GM21390 (cell line): ENCODE data around the gene IFNA14.
"Not testable (repeated sequence)": the region's sequence is repeated elsewhere in the genome, so short reads cannot be mapped to it uniquely, and the experiment has no call there.

ENCODE experiments used
- ATAC-seq: cut with Tn5 transposase; IDR thresholded peaks from one replicate; pipeline ENCODE4 v1.9.1; 2021; ENCODE audit not compliant: unreplicated experiment

IFNA14 gene

DNA sequence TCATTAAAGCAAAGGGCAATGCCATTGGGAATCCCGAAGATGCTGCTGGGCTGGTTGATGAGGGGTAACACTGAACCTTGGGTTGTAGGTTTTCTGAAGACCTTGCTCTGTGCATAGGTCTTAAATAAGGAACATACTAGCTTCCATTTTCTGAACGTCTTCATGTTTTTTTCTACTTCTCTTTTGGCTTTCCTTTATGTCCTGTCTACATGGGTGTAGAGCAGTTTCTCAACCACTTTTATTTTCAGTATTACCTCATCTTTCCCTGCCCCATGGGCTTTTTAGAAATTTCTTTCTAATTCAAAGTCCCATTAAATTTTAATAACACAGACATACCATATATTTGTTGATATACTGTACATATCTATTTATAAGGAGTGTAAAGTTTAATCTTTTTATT, at the start of gene IFNA14:
TSS of gene IFNA14 (minus strand) at position 95 of the 400 bp plus-strand sequence. CDS start at position 25, 70 bp downstream.
- no peak for ATAC-seq

DNA sequence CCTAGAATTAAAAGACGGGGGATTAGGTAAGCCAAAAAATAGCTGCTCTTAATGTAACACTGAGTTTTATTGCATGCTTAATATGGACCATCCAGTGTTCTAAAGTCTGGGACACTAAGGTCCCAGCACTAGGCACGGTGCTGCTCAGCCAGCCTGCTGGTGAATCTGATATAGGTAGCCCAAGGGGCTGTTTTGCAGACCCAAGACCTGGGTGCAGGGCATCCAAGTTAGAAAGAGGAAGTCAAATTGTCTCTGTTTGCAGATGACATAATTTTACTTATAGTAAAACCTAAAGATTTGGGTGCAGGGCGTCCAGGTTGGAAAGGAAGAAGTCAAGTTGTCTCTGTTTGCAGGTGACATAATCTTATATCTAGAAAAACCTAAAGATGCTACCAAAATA, 47.5 kb upstream of the IFNA14 start:
- ATAC-seq, result no peak

DNA sequence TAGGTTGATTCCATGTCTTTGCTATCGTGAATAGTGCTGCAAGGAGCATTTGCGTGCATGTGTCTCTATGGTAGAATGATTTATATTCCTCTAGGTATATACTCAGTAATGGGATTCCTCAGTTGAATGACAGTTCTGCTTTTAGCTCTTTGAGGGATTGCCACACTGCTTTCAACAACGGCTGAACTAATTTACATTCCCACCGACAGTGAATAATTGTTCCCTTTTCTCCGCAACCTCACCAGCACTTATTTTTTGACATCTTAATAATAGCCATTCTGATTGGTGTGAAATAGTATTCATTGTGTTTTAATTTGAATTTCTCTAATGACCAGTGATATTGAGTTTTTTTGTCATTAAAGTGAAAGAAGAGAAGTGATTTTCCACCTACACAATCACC, 46.9 kb upstream of the IFNA14 start:
- no peak for ATAC-seq

DNA sequence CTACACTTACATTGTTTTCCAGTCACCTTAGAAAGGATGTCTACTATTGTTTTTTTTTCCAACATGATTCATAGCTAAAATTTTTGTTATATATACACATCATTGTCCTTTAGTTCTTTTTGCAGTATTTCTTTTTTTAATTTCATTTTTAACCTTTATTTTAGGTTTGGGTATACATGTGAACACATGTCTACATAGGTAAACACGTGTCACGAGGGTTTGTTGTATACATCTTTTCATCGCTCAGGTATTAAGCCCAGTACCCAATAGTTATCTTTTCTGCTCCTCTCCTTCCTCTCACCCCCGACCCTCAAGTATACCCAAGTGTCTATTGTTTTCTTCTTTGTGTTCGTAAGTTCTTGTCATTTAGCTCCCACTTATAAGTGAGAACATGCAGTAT, 46.3 kb upstream of the IFNA14 start:
- ATAC-seq, result no peak

DNA sequence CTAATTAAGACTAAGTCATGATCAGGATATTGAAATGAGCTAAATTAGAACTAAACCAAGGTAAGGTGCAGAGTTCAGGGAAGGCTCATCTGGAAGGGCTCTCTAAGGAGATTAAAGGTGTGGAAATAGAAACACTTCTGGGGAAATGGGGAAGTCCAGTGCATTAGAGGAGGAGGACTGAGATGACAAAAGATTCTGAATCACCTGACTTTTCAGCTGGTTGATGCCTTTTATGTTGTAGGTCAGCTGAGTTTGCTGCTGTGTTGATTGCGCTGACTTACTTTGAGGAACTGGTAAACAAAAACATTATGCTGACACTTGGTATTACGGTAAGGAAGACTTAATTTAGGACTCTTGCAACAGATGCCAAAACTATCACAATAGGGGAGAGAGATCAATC, 41.5 kb upstream of the IFNA14 start:
- ATAC-seq, result no peak

DNA sequence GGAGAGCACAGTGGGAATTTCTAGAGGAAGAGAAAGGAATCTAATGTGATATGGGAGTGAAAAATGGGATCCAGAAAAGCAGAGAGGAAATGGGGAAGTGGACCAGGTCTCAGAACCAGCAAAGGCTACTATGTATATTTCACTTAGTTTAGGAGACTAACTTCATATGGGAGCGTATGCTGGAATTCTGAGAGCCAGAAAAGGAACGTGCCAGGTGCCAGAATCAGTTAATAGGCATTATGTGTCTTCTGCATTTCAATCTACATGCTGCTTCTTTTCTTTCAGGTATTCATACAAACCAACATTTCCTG, 28.5 kb upstream of the IFNA14 start:
- no peak for ATAC-seq

DNA sequence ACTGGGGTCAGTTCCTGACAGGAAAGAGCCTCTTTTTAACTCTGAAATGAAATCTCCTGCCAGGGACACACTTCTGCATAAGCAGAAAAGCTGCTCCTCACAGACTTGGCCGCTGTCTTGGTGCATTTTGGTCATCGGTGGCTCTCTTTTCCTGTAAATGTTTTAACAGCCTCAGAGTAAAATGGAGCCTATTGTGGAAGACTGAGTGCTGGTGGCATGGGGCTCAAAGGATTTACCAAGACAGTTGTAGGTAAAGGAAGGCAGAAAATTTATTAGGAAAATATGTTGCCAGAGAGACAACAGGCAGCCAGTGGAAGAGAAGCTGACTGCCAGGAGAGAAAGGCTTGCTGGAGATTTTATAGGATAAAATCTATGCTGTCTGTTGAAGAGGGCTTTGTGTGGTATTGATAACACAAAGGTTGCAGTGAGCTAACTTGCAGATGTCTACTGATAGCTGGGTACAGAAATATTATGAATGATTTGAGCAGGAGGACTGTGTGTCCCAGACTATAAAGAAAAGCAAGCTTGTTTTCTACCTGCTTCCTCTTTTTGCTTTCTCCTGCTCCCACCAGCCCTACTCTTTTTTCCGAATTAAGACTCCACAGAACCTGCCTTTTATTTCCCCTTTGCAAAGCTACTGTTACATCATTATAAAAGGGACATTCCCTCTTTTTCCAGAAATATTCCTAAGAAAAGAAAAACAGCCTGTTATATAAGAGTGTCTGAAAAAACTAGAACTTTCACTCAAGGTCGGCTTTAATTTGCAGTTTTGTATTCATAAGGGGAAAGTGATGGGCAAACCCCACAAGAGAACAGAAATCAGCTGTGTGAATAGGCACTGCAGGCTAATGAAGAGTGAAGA, 27.9 kb upstream of the IFNA14 start:
- ATAC-seq, result no peak

DNA sequence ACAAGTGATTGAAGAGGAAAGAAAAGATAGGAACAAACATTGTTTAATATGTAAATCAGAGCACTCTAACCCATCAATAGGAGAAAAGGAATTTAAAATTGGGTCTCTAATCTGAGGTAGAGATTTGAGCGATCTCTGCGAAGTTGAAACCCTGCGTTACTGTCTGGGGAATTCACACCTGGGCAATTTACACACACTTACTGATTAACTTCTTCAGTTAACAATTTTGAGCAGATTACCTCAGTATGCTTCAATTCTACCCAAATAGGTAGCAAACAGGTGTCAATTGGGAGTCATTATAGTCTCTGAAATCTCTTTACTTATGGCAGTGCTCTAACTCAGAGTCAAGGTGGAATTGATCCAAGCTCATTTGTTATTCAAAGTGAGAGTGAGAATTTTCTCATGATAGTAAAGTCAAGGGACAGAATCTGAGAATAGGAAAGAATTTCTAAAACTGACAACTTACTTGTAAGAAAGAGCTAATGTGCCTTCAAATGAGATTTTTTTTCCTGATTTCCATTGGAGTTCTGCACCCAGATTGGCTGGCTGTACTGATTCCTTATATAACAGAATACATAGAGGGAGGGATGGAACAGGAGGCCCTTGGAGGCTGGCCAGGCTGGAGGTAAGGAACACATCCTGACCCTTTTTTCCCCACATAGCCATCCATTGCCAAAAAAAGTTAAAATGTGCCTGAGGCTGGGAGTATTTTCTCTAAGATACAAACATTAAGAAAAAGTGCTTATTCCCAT, 27.1 kb upstream of the IFNA14 start:
- no peak for ATAC-seq

DNA sequence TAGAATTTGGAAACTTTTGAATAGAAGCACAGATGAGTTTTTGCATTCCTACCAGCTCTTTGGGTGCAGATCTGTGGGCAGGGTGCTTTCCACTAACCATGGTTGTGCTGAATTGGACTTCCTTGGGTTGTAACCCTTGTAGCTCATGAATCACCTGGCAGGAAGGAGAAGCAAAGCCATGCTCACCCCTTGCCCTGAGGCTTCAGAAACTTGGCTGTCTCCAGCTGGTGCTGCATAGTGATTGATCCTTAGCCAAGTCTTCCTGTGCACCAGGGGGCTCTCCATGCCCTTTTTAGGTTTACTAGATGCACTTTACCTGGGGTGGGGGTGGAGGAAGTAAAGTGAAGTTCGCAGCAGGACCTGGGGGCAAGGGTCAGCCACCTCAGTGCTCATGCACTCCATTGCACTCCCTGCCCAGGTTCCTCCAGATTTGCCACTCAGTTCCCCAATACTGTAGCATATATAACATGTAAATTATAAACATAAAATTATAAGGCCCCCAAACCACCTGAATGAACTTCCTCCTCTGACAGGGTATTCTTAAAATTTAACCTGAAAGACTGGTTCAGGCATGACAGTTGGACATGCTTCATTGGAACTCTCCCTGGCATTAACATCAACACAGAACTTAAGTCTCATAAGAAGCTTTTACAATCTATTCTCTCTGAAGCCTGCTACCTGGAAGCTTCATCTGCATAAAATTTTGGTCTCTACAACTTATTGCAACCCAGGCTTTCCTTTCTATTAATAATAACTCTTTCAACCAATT, 25.8 kb upstream of the IFNA14 start:
- no peak for ATAC-seq

DNA sequence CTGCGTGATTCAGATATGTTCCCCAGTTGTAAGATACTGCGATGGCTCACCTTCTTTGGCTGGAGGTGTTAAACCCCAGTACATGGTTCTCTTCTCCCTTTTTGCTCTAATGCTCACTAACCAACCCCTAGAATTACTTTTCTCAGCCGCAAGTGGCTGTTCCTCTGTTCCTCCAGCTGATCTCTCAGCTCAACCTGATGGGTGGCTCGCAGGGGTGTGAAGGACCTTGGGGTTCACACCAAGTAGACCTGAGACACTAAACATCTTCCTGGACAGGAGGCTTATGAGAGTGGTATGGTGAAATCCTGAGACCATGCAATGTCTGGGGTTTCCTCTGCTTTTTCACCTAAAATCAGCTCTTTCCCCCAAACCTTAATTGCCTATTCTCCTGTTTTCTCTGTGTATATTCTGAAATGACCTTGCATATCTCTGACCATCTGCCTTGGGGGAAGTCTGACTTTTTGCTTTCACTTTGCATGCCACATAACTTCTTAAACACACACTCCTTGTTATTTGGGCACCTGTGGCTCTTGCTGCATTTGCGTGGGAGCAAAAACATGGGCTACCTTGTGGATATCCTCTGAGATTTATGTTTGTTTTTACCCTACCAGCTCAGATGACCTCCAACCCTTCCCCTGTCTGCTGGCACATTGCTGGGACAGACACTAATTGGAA, 15.9 kb upstream of the IFNA14 start:
- ATAC-seq, result no peak

DNA sequence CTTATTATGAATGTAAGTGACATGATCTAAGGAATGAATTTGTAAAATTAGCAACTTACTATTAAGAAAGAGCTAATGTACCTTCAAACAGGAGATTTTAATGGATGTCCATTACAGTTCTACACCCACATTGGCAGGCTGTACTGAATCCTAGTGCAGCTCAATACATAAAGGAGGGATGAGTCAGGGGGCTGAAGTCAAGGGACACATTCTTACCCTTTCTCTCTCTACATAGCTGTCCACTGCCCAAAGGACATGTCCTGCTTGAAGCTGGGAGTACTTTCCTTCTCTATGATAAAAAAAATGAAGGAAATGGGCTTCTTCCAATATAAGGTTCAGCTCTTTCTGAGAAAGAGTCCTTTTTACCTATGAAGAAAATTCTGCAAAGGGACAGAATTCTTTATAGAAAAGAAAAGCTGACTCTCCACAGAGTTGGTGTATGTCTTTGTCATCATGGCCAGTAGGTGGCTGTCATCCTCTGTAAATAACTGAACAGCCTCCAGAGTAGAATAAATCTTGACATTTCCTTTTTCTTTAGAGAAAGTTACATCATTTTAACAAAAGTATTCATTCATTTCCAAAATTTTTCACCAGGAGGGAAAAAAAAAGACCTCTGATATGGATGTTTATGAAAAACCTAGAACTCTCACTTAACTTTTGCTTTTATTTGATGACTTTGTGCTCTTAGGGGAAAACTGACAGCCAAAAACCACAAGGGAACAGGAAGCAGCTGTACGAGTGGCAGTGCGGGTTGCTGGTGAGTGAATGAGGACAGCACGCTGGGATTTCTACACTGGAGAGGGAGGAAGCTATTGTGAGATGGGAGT, 13.1 kb upstream of the IFNA14 start:
- peak; percentile 78 for ATAC-seq

DNA sequence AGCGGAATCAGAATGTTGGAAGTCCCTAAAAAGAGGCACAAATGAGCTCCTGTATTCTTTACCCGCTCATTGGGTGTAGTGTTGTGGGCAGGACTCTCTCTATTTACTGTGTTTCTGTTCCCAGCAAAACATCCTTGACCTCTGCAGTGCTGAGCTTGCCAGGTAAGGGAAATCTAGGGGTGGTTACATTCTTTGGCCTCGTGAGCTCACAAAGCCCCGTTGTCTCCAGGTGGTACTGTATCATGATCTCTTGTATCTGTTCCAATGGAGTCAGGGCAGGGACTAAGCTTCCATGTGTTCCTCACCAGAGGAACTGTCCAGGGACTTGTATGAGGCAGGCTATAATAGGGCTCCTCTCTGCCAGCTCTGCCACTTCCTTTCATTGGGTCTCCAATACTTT, 11.8 kb upstream of the IFNA14 start:
- ATAC-seq, result no peak

DNA sequence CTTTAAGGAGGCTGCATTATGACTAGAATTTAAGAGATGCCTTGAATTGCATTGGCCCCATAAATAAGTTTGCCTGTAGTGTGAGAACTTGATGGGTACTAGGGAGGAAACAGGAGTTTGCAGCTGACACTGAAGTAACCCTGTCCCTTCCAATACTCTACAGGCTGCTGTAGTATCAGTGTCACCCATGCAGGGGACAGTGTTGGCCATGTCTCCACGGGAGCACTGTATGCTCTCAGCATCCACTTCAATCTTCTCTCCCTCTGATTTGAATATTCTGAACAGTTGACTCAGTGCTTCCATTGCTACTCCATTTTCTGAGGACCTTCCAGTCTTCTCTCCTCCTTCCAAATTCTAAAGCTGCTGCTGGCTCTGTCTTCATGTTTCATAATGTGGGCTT, 11.4 kb upstream of the IFNA14 start:
- ATAC-seq, result no peak

DNA sequence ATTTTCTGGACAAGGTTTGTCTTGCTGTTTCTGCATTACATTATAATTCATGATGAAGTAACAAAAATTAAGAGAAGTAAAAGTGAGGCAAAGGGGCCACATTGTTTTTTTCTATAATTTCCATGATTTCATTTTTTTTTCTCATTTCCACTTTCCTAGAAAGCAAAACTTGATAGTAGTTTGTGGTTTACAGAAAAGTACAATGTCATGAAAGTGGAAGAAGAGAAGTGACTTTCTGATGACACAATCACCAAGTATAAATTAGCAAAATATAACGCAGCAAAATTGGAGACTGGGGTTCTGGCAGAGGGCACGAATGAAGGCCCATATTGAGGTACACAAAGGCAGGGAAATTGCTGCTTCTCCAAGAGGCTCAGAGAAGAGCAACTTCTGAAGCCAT, 5.0 kb upstream of the IFNA14 start:
- ATAC-seq, result no peak

DNA sequence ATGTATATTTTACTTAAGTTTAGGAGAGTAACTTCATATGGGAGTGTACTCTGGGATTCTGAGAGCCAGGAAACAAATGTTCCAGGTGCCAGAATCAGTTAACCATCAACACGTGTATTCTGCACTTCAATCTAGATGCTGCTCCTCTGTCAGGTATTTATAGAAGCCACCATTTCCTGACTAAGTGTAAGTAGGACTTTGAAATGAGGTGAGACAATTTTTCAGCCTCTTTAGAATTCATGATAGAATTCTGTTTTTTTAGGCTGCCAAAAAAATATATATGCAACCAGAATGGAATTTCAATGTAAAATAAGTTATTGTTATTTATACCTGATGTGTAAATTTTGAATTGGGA, 3.5 kb downstream of the IFNA14 start:
- not testable (repeated sequence) for ATAC-seq

DNA sequence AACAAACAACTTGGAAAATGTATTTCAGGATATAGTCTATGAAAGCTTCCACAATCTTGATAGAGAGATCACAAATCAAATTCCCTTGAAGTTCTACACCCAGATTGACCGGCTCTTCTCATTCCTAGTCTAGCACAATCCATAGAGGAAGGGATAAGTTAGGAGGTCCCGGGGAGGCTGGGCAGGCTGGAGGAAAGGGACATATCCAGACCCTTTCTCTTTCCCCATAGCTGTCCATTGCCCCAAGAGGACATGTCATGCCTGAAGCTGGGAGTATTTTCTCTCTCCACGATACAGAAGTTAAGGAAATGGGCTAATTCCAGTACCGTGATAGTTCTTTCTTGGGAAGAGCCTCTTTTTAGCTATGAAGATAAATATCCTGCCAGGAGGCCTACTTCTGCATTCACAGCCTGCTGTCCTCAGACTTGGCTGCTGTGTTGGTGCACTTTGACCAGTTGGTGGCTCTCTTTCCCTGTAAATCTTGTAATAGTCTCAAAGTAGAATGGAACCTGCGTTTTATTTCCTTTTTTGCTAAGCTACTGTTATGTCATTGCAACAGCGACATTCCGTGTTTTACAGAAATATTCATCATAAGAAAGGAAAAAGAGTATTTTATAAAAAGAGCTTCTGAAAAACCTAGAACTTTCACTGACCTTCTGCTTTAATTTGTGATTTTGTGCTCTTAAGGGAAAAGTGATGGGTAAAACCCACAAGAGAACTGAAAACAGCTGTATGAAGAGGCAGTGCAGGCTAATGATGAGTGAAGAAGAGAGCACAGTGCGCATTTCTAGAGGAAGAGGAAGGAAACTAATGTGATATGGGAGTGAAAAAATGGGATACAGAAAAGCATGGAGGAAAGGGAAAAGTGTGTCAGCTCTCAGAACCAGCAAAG, 4.1 kb downstream of the IFNA14 start:
- peak; percentile 74 for ATAC-seq

DNA sequence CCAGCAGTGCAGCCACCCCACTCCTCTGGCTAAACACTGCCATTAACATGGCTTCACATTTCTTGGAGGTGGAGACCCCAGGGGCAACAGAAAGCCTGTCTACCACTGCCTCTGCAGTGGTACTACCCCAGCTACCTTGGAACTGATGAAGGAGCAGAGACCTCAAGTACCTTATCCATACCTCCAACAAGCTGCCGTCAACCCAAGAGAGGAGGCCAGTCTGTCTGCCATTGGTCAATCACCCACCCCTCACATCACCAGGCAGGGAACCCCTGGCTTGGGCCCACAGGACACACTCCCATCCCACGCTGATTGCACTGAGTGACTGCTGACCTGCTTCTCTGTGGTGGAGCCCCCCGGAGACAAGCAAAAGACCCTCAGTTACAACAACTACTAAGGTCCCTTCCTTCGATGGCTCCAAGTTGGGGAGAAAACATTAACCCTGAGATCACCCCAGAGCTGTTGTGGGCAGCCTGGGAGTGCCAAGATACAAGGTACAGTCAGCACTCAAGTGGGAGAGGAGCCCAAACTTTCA, 5.6 kb downstream of the IFNA14 start:
- ATAC-seq, result no peak

DNA sequence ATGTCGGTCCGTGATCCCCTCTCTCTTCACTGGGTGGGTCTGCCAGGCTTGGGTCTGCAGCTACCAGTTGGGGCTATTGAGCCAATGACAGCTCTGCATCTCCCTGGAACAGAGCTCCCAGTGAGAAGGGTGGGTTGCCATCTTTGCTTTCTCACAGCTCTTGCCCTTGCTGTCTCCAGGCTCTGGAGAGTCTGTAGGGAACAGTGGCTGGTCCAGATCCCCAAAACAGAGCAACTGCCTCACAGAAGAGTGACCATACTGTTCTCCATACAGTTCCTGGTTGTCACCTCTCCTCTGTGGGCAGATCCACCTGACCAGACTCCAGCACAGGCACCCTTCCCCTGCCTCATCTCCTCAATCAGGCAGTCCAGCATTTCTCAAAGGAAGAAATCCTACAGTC, 6.5 kb downstream of the IFNA14 start:
- ATAC-seq, result no peak

DNA sequence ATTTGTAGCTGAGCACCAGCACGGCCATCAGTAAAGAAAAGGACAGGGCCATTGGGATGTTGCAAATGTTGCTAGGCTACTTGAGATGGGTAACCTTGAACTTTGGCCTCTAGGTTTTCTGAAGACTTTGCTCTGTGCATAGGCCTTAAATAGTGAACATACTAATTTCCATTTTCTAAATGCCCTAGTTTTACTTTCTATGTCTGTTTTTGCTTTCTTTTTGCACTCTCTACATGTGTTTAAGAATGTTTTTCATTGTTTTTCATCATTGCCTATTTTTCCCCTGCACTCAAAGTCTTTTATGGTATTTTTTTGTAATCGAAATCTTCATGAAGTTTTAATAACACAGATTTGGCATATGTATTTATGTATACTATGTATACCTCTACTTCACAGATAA, 11.7 kb downstream of the IFNA14 start, which contains the start of gene IFNA17:
TSS of gene IFNA17 (minus strand) at position 101 of the 400 bp plus-strand sequence. CDS start at position 52, 49 bp downstream.
- no peak for ATAC-seq
